Panc1 (cell line): Measurements from ENCODE around the gene HMX1. TPM values are rescaled to one million over a fixed set of nuclear protein-coding genes. Genes with fewer than 3 reads are reported as not detected.

Experiments used
- ATAC-seq: fragments of 200-7000 bp; cut with Tn5 transposase; 2 replicates; pipeline ENCODE4 v1.9.1; 2020; ENCODE audit warnings: mild to moderate bottlenecking, moderate library complexity
- BruUV-seq: library from RNA; stranded (reverse); fragments of 400-500 nt; replicated peaks from 2 replicates; lab custom pipeline; 2021; lab: Mats Ljungman, UMichigan
- CTCF ChIA-PET: fragments of 300-600 bp; sonication (Branson Sonifier 250); formaldehyde crosslinking; loops from one replicate; lab custom pipeline; 2022; ENCODE audit warnings: antibody characterized with exemption; lab: Charles Lee
- POLR2A ChIA-PET: fragments of 300-600 bp; sonication (Branson Sonifier 250); formaldehyde crosslinking; loops from one replicate; lab custom pipeline; 2022; ENCODE audit warnings: antibody characterized with exemption; lab: Charles Lee
- DNase-seq: peaks from one replicate; pipeline ENCODE4 v3.0.0-alpha.2; 2010; ENCODE audit warnings: low read depth, low spot score
- H3K27ac ChIP-seq: 2 replicates; pipeline ENCODE4 v1.5.1; 2011; ENCODE audit warnings: mild to moderate bottlenecking, low read length, inconsistent platforms
- H3K27me3 ChIP-seq: fragments of 200-500 bp; sonication (Bioruptor generic); 2 replicates; pipeline ENCODE4 v1.6.0; 2014; ENCODE audit warnings: low read length, inconsistent platforms; ENCODE audit not compliant: control insufficient read depth, insufficient read depth
- H3K36me3 ChIP-seq: fragments of 200-500 bp; sonication (Bioruptor generic); 2 replicates; pipeline ENCODE4 v1.5.1; 2014; ENCODE audit warnings: inconsistent platforms, mild to moderate bottlenecking, low read length, moderate library complexity; ENCODE audit not compliant: control insufficient read depth, insufficient read depth
- H3K4me1 ChIP-seq: 2 replicates; pipeline ENCODE4 v1.5.1; 2011; ENCODE audit warnings: inconsistent platforms, mild to moderate bottlenecking, low read length, moderate library complexity; ENCODE audit not compliant: control insufficient read depth, insufficient read depth
- H3K4me3 ChIP-seq, 2 experiments: 2 replicates each; pipeline ENCODE4 v1.5.1; 2011 to 2012; ENCODE audit warnings: low read depth in 2 of 2, low read length in 2 of 2, mild to moderate bottlenecking in 2 of 2, inconsistent platforms in 1 of 2, moderate library complexity in 1 of 2
- H3K9me3 ChIP-seq: fragments of 200-500 bp; sonication (Bioruptor generic); 2 replicates; pipeline ENCODE4 v1.5.1; 2014; ENCODE audit warnings: low read depth, mild to moderate bottlenecking, inconsistent platforms, low read length, moderate library complexity; ENCODE audit not compliant: control insufficient read depth, insufficient read depth
- CTCF ChIP-seq: fragments of 450-650 bp; IDR thresholded peaks from 2 replicates; pipeline ENCODE4 v1.5.1; 2017; ENCODE audit warnings: mild to moderate bottlenecking
- POLR2AphosphoS5 ChIP-seq: IDR thresholded peaks from 2 replicates; pipeline ENCODE4 v1.6.1; 2012; ENCODE audit warnings: mild to moderate bottlenecking, low read depth, low read length, moderate library complexity
- SIN3A ChIP-seq: IDR thresholded peaks from 2 replicates; pipeline ENCODE4 v1.6.1; 2012; ENCODE audit warnings: low read depth, mild to moderate bottlenecking, low read length, moderate library complexity, borderline replicate concordance; ENCODE audit not compliant: insufficient read depth
- TCF7L2 ChIP-seq: IDR thresholded peaks from 2 replicates; pipeline ENCODE4 v1.6.1; 2011; ENCODE audit warnings: mild to moderate bottlenecking, low read depth, low read length, inconsistent platforms
- in situ Hi-C: cut with HindIII; loops from 2 replicates; pipeline ENCODE4 v1.10.0; 2016; ENCODE audit warnings: low sequenced_read_pairs, low pct_unique_long_range_greater_than_20kb
- intact Hi-C: fragments of 100-400 bp; cut with micrococcal nuclease; formaldehyde crosslinking; loops from one replicate; pipeline ENCODE4 v1.10.0; 2022; ENCODE audit not compliant: unreplicated experiment
- total RNA-seq: library from RNA; stranded (reverse); gene quantifications from one replicate; pipeline ENCODE4 v1.2.1, GENCODE V29; 2021; ENCODE audit not compliant: unreplicated experiment
- TF ChIP-seq, protein P1 (sequence below), 2 experiments: IDR thresholded peaks; 2 replicates each; pipeline ENCODE4 v1.6.1; 2011 to 2012; ENCODE audit warnings: low read depth in 2 of 2, control low read depth in 1 of 2, low read length in 1 of 2, mild to moderate bottlenecking in 1 of 2, moderate library complexity in 1 of 2; ENCODE audit not compliant: insufficient read depth in 1 of 2

HMX1 gene
- total RNA-seq, 1 experiment from 2014 or later, result not detected

DNA sequence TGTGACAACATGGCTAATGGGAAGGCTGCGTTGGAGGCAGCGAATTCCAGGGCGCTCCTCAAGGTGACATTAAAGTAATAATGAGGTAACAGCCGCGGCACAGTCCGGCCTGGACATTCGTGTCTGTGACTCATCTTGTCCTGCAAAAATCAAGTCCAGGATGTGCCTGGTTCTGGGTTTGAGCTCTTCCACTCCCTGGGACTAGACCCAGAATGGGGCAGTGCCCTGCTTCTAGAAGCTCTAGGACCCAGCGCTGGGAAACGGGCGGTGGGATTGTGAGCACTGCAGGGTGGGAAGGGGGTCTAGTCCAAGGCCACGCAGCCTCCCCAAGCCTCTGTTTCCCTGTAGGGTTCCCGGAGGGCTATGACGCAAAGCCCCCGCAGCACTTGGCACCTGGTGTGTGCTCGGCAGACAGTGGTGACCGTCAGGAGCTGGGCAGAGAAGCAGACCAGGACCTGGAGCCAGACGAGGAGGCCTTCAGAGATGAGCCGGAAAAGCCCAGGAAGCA is 34.9 kb downstream of the HMX1 start:
- no peak for TF ChIP-seq TCF7L2
- no peak for TF ChIP-seq SIN3A
- TF ChIP-seq POLR2AphosphoS5, result no peak
- no peak for TF ChIP-seq CTCF
- H3K4me3 ChIP-seq, result no peak overlapping the region
- DNase-seq (no peak), ATAC-seq (no peak)
- no TSS peak for BruUV-seq
- in situ Hi-C loops (no loop called here), intact Hi-C loops (no loop called here)
- H3K27ac ChIP-seq, result no peak overlapping the region
- H3K4me1 ChIP-seq, result no peaks in the 10 kb centered on the region
- H3K36me3 ChIP-seq, result no peaks in the 10 kb centered on the region
- CTCF ChIA-PET, result interaction anchor here (0.6 kb wide), 1 partner anchor 95 kb away, joined by 3 read pairs; no protein-coding TSS in a partner anchor
- POLR2A ChIA-PET, result no interaction called here
- no peaks in the 10 kb centered on the region for H3K9me3 ChIP-seq
- H3K27me3 ChIP-seq, result no peaks in the 10 kb centered on the region

GRCh38 chr4:8835521-8836365 is 35.9 kb downstream of the HMX1 start:
- Histone ChIP-seq H3K4me1 (no peaks in the 10 kb centered on the region), H3K4me3 (no peak overlapping the region), H3K9me3 (no peaks in the 10 kb centered on the region), H3K27ac (no peak overlapping the region), H3K36me3 (no peaks in the 10 kb centered on the region), H3K27me3 (no peaks in the 10 kb centered on the region)
- intact Hi-C loops (no loop called here), in situ Hi-C loops (no loop called here)
- TF ChIP-seq CTCF, result no peak
- TF ChIP-seq SIN3A, result no peak
- no peak for TF ChIP-seq POLR2AphosphoS5
- no peak for TF ChIP-seq TCF7L2
- ATAC-seq, result no peak
- ChIA-PET CTCF (no interaction called here), POLR2A (no interaction called here)
- no TSS peak for BruUV-seq
- no peak for DNase-seq

DNA sequence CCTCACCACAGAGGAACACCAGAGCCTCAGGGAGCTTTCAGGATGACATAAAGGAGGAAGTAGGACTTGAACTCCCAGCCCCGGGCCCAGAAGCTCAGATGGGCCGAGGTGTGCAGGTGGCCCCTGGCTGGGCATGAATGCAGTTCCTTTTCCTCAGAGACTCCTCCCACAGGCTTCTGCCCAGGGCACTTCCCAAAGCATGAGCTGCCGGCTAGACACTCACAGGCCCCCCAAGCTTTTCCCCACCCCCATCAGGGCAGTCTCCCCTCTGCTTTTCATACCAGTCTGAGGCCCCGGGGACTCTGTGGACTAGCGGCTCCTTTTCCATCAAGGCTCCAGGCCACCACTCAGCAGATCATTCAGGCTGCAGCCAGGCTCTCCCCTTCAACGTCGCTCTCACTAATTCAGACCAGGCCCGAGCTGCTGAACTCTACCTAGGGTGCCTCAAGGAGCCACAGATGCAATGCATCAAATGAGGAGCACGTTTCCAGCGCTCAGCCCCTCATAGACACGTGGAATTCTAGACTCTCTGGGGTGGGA is 36.9 kb downstream of the HMX1 start:
- CTCF ChIA-PET, result no interaction called here
- intact Hi-C loops, result no loop called here

More for the DNA sequence above, 36.9 kb downstream of the HMX1 start:
- DNase-seq, result no peak
- no peaks in the 10 kb centered on the region for H3K36me3 ChIP-seq
- BruUV-seq, result no TSS peak
- POLR2A ChIA-PET, result no interaction called here
- ATAC-seq, result no peak
- no peaks in the 10 kb centered on the region for H3K9me3 ChIP-seq
- TF ChIP-seq, protein P1, sequence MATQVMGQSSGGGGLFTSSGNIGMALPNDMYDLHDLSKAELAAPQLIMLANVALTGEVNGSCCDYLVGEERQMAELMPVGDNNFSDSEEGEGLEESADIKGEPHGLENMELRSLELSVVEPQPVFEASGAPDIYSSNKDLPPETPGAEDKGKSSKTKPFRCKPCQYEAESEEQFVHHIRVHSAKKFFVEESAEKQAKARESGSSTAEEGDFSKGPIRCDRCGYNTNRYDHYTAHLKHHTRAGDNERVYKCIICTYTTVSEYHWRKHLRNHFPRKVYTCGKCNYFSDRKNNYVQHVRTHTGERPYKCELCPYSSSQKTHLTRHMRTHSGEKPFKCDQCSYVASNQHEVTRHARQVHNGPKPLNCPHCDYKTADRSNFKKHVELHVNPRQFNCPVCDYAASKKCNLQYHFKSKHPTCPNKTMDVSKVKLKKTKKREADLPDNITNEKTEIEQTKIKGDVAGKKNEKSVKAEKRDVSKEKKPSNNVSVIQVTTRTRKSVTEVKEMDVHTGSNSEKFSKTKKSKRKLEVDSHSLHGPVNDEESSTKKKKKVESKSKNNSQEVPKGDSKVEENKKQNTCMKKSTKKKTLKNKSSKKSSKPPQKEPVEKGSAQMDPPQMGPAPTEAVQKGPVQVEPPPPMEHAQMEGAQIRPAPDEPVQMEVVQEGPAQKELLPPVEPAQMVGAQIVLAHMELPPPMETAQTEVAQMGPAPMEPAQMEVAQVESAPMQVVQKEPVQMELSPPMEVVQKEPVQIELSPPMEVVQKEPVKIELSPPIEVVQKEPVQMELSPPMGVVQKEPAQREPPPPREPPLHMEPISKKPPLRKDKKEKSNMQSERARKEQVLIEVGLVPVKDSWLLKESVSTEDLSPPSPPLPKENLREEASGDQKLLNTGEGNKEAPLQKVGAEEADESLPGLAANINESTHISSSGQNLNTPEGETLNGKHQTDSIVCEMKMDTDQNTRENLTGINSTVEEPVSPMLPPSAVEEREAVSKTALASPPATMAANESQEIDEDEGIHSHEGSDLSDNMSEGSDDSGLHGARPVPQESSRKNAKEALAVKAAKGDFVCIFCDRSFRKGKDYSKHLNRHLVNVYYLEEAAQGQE (IDR thresholded peaks at IDR 0.05; ENCODE audit: insufficient read depth in 1 of 2, low read depth in 2 of 2, low read length in 1 of 2), result no peak
- no peak for TF ChIP-seq SIN3A
- in situ Hi-C loops, result no loop called here
- H3K4me3 ChIP-seq, result no peak overlapping the region
- H3K27ac ChIP-seq, result no peak overlapping the region
- no peaks in the 10 kb centered on the region for H3K27me3 ChIP-seq
- no peaks in the 10 kb centered on the region for H3K4me1 ChIP-seq
